ENCODE measurements around the gene SNW1.

- TF ChIP-seq, protein P1, sequence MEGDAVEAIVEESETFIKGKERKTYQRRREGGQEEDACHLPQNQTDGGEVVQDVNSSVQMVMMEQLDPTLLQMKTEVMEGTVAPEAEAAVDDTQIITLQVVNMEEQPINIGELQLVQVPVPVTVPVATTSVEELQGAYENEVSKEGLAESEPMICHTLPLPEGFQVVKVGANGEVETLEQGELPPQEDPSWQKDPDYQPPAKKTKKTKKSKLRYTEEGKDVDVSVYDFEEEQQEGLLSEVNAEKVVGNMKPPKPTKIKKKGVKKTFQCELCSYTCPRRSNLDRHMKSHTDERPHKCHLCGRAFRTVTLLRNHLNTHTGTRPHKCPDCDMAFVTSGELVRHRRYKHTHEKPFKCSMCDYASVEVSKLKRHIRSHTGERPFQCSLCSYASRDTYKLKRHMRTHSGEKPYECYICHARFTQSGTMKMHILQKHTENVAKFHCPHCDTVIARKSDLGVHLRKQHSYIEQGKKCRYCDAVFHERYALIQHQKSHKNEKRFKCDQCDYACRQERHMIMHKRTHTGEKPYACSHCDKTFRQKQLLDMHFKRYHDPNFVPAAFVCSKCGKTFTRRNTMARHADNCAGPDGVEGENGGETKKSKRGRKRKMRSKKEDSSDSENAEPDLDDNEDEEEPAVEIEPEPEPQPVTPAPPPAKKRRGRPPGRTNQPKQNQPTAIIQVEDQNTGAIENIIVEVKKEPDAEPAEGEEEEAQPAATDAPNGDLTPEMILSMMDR (tag by site-specific recombination; IDR thresholded peaks at IDR 0.05), result no peak
- TF ChIP-seq ZNF274 (IDR thresholded peaks at IDR 0.05; ENCODE audit: low read length) (no peak), ZNF274 (tag by site-specific recombination; IDR thresholded peaks at IDR 0.05; ENCODE audit: borderline replicate concordance) (no peak)
Observed at GRCh38 chr14:77691259-77691658, 69.7 kb downstream of the SNW1 start.
